Stromal cell of bone marrow (primary cell): Measurements from ENCODE around the gene BTG4.
A peak's percentile ranks its signal among the peaks of the same experiment; 100 is the strongest.

Experiments used
- DNase-seq: peaks from one replicate; pipeline ENCODE4 v3.0.0-alpha.2; 2012; ENCODE audit warnings: low read depth

BTG4 gene

GRCh38 chr11:111512296-111513239, at the start of gene BTG4:
TSS of gene BTG4 (minus strand) at chr11:111512386. CDS start at chr11:111498776, 13,610 bp downstream.
- no peak for DNase-seq

DNA sequence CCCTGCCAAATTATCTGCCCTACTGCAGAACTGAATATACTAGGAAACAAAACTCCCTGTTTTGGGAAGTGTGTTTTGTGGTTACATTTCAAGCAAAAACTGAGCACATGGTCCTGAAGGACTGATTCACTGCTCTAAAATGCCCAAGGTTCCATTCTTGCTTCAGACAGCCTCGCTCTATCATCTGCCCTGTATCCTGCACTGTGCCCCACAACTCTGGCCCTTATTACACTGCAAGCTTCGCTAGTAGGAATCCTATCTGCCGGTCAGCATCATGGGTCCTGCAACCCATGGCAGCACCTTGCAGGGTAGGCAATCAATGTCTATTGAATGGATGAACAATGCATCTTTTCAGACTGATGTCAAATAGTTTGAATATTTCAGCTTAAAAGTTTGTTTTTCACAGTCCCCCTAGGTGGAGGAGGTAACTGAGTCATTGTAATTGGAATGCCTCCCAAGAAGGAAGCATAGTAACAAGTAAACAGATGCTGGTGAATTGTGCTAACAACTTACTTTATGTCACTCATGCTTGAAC, 49.7 kb upstream of the BTG4 start:
- peak; percentile 57 for DNase-seq

- no peak for DNase-seq
Measured at GRCh38 chr11:111561306-111561705, 49.1 kb upstream of the BTG4 start.

- DNase-seq: no peak
Measured at GRCh38 chr11:111560800-111561199, 48.6 kb upstream of the BTG4 start.

- no peak for DNase-seq
Measured at GRCh38 chr11:111559800-111560464, 47.7 kb upstream of the BTG4 start.

- DNase-seq: peak; percentile 83
Measured at GRCh38 chr11:111557425-111558111, 45.4 kb upstream of the BTG4 start.

DNA sequence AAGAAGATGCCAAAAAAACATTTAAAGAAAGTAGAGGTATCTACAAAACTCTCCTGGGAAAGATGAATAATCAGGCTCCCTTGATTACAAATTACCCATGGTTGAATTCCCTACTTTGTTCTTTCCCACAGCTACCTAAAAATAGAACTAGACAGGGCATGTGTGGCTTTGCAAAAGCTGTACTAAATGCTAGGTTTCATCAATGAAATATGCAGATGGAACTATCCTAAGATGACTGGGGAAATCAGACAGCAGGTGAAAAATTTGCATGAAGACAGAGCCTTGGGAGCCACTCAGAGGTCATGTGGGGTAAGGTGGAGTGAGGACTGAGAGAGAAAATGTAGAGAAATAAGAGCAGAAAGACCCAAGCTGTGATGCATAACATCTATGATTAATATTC, 43.1 kb upstream of the BTG4 start:
- no peak for DNase-seq

DNA sequence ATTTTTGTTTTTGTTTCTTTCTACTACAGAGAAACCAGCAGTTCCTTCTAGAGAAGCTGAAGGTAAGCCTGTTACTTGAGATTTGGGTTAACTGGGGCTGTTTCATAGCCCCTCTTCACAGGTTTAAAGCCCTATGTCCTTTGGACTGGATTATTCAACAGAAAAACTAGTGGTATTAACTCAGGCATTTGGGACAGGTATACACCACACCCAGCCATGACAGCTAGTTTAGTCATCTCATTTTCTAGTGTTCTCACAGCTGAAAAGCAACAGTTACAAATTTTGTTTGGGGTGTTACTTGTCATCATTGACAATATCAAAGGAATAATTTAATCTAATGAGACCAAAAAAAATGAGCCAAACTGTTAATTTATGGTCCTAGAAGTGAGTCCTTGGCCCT, 42.3 kb upstream of the BTG4 start:
- no peak for DNase-seq

GRCh38 chr11:111550258-111550657, 38.1 kb upstream of the BTG4 start:
- DNase-seq: no peak

DNA sequence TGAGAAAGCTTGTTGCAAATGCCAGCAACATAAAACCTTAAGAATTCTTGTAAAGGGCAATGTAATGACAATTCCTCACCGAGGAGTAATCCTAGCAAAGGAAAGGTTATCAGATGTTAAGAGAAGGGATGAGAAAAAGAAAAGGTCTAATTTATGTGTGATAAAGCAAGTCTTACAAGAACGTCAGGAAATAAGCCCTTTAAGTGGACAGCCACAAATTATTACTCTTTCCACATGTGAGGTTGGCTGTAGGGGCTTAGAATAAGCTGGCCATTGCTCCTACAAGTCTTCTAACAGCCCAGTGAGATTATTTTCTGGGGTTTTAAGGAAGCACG, 37.6 kb upstream of the BTG4 start:
- DNase-seq: no peak

DNA sequence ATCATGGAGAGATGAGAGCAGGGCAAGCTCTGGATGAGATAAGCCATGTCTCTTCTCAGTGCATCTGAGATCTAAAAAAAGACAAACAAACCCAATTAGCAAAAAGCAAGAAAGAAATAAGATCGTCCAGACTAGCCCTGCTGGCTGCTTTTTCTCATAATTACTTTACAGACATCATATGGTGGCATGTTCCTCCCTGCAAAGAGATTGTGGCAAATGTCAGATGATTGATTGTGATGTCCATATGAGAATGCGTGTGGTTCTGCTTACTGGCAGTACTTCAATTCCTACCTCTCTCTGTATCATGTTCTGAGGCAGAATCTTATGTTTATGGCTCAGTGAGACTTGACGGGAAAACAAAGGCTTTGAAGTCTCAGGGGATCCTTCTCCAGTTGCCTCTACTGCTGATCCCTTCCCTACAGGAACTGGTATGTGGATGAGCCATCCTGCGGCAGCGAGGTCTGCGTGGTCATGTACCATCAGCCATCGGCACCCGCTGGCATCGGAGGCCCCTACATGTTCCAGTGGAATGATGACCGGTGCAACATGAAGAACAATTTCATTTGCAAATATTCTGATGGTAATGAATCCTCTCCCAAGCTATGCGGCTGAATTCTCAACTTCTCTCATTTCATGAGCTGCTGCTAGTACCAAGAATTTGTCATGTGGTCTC, 37.1 kb upstream of the BTG4 start:
- DNase-seq: no peak

GRCh38 chr11:111548525-111548924, 36.3 kb upstream of the BTG4 start:
- no peak for DNase-seq

DNA sequence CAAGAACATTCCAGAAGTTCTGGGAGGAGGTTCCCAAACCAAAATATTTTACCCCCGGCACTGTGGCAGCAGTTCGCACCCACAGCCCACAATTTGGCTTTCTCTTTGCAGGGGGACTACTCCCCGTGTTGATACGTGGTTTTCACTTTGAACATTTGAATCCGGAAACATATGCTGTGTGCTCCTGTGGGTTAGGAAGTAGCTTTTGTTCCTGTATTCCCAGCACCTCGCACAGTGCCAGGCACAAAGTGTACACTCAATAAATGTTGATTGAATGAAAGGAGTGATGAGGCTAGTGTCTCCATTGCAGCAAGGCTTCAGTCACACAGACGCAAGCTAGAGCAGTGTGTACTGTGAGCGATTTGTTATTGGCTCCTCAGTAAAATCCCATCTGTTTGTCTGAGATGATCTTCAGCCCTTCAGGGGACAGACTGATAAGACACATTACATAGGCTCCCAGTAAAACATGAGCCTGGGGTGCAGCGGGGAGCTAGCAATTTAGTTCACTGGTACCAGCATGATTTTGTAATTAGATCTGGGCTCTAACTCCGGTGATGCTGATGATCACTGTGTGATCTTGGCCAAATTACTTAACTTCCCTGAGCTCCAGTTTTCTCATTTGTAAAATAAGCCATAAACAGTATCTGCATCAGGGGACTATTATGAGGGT, 30.6 kb upstream of the BTG4 start:
- DNase-seq: no peak

GRCh38 chr11:111541254-111542061, 29.3 kb upstream of the BTG4 start:
- no peak for DNase-seq

- no peak for DNase-seq
Measured at GRCh38 chr11:111540937-111541253, 28.7 kb upstream of the BTG4 start.

DNA sequence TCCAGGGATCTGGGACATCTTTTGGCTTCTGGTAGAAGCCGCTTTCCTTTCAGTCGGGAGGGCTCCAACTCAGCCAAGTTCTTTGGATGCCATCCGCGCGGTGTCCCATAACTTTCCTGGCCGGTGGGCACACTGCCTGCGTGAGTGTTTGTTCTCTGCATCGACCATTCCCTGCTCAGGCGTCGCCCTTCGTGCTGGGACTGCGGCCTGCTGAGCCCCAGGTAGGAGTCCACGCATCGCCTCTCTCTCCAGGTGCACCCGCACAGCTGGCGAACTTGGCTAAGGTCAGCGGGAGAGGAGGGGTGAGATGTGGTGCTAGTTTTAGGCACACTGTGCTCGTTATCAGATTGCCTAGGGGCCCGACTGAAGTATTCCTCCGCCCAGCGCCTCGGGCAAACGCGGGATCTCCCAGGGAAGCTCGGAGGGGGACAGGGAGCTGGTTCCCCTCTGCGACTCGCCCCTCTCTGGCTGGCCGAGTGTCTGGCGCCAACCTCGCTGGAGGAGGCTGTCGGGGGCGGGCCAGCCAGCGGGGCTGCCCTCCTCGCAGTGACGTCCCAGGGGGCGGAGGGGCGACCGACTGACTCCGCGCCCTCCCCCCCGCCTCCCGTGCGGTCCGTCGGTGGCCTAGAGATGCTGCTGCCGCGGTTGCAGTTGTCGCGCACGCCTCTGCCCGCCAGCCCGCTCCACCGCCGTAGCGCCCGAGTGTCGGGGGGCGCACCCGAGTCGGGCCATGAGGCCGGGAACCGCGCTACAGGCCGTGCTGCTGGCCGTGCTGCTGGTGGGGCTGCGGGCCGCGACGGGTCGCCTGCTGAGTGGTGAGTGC, 28.1 kb upstream of the BTG4 start, which contains the start of gene LAYN:
TSS of gene LAYN (plus strand) at position 607 of the 823 bp plus-strand sequence. CDS start at position 731, 124 bp downstream.
- no peak for DNase-seq

- DNase-seq: no peak
Measured at GRCh38 chr11:111539426-111540113, 27.4 kb upstream of the BTG4 start.

DNA sequence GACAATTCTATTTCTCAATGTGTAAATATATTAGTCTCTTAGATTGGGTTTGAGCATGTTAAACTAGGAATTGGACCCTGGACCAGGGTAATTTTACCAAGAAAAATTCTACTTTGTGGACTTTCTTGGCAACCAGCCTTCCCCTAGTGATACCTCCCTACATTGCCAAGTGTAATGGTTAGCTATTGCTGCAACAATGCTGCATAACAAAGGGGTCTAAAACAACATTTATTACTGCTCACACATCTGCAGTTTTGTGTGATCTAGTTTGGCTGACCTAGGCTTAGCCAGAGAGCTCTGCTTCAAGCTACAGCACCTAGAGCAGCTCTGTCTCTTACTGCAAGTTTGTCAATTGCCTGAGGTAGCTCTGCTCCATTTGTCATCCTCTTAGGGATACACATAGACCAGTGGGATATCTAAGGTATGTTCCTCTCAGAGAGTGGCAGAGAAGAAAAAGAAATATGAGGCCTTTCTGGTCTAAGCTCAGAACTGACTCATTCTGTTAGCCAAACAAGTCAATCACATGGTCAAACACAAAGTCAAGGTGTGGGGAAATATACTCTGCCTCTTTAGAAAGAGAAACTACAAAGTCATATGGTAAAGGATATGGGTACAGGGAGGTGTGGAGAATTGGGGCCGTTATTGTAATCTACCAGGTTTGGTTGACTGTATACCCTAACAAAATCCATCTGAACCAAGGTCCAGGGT, 26.4 kb upstream of the BTG4 start:
- DNase-seq: no peak
